ENCODE measurements around the gene ZFPL1. TPM values are rescaled to one million over a fixed set of nuclear protein-coding genes. Genes with fewer than 3 reads are reported as not detected.
A peak's percentile ranks its signal among the peaks of the same experiment; 100 is the strongest.

Gene ZFPL1
- total RNA-seq, 1 donor, result 28.9 TPM

GRCh38 chr11:65132238-65132987 is 48.4 kb downstream of the ZFPL1 start:
- DNase-seq (ENCODE audit: low read depth), result no peak
- H3K4me3 ChIP-seq (ENCODE audit: low read depth, low read length), result no peak overlapping the region
- TF ChIP-seq, protein P1, sequence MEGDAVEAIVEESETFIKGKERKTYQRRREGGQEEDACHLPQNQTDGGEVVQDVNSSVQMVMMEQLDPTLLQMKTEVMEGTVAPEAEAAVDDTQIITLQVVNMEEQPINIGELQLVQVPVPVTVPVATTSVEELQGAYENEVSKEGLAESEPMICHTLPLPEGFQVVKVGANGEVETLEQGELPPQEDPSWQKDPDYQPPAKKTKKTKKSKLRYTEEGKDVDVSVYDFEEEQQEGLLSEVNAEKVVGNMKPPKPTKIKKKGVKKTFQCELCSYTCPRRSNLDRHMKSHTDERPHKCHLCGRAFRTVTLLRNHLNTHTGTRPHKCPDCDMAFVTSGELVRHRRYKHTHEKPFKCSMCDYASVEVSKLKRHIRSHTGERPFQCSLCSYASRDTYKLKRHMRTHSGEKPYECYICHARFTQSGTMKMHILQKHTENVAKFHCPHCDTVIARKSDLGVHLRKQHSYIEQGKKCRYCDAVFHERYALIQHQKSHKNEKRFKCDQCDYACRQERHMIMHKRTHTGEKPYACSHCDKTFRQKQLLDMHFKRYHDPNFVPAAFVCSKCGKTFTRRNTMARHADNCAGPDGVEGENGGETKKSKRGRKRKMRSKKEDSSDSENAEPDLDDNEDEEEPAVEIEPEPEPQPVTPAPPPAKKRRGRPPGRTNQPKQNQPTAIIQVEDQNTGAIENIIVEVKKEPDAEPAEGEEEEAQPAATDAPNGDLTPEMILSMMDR (IDR thresholded peaks at IDR 0.05; ENCODE audit: insufficient read depth, low read depth, low read length), result no peak

GRCh38 chr11:65132988-65133700 is 49.1 kb downstream of the ZFPL1 start:
- DNase-seq (ENCODE audit: low read depth), result no peak
- peak overlapping the region; percentile 90 for H3K4me3 ChIP-seq (ENCODE audit: low read depth, low read length)
- TF ChIP-seq, protein P1 (IDR thresholded peaks at IDR 0.05; ENCODE audit: insufficient read depth, low read depth, low read length), result no peak

GRCh38 chr11:65133724-65134123 is 49.7 kb downstream of the ZFPL1 start:
- TF ChIP-seq, protein P1 (IDR thresholded peaks at IDR 0.05; ENCODE audit: insufficient read depth, low read depth, low read length), result no peak
- no peak for DNase-seq (ENCODE audit: low read depth)

GRCh38 chr11:65134240-65134951 is 50.4 kb downstream of the ZFPL1 start, which contains the start of gene SYVN1:
SYVN1 (minus strand) TSS chr11:65134519; CDS start chr11:65133601, 918 bp downstream.
- TF ChIP-seq, protein P1 (IDR thresholded peaks at IDR 0.05; ENCODE audit: insufficient read depth, low read depth, low read length), result no peak
- DNase-seq (ENCODE audit: low read depth), result peak; percentile 91
- H3K4me3 ChIP-seq (ENCODE audit: low read depth, low read length), result peak within 1 kb of the TSS; percentile 90

More at GRCh38 chr11:65133724-65134123, 49.7 kb downstream of the ZFPL1 start:
- peak overlapping the region; percentile 90 for H3K4me3 ChIP-seq (ENCODE audit: low read depth, low read length)

DNA sequence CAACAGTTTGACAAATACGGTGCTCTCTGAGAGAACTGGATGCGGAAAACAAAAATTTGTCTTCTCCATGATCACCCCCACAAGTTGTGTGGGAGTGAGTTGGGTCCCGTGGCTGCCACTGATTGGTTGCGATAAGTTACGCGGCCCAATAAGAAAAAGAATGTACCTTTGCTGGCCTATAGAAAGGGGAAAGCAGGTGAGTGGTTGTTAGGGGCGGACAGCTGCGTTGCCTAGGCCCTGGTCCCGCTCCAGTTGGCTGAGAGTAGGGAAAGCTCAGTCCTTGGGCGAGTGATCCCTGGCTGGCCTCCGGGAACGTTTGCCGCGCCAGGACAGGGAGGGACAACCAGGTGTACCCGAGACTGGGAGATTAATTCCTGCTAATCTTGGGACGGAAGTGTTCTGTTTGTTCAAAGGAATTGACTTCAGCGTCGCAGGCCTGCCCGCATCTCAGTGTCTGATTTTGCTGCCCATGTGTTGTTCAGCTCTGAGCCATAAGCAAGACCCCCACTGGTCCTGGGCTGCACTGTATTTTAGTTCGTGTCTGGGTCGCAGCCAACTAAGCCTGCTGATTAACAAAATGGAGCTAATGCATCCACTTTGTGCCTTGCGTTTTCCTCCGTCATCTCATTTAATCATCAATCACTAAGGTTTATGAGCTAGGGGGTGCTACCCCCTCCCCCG is 51.1 kb downstream of the ZFPL1 start:
- TF ChIP-seq, protein P1 (IDR thresholded peaks at IDR 0.05; ENCODE audit: insufficient read depth, low read depth, low read length), result no peak
- peak overlapping the region; percentile 90 for H3K4me3 ChIP-seq (ENCODE audit: low read depth, low read length)
- DNase-seq (ENCODE audit: low read depth), result peak; percentile 98

DNA sequence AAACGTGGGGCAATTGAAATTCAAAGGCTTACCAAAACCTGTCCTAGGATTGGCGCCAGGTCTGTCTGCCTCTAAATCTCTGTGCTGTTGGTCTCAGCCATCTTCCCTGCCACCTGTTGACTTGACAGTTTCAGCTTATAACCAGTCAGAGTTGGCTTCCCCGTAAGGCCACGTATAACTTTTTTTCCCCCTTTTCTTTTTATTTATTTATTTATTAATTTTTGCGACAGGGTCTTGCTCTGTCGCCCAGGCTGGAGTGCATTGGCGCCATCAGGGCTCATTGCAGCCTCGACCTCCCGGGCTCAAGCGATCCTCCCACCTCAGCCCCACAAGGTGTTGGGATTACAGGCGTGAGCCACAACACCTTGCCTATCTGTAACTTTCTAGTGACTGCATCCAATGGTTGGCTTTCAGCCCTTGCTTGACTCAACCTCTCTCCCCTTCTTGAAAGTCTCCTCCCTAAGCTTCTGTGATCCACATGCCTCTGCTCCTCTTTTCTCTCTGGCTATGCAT is 51.7 kb downstream of the ZFPL1 start:
- no peak for DNase-seq (ENCODE audit: low read depth)
- TF ChIP-seq, protein P1 (IDR thresholded peaks at IDR 0.05; ENCODE audit: insufficient read depth, low read depth, low read length), result no peak
- peak overlapping the region; percentile 90 for H3K4me3 ChIP-seq (ENCODE audit: low read depth, low read length)
